ENCODE measurements around the gene SIRPB1.

The SIRPB1 gene

DNA sequence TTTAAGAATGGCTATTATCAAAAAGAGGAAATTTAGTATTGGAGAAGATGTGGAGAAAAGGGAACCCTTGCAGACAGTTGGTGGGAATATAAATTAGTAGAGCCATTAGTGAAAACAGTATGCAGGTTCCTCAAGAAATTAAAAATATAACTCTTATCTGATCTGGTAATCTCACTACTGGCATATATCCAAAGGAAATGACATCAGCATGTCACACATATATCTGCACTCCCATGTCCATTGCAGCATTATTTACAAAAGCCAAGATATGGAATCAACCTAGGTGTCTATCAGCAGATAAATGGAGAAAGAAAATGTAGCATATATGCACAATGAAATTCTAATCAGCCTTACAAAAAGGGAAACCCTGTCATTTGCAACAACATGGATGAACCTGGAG, 35.2 kb upstream of the SIRPB1 start:
- DNase-seq: no peak
- Histone ChIP-seq H3K23ac (ENCODE audit: low read length) (no peak overlapping the region), H3K4me3 (ENCODE audit: low read length) (no peak overlapping the region), H3K27me3 (ENCODE audit: insufficient read depth, low read length, poor library complexity) (no peaks in the 10 kb centered on the region), H3K79me1 (ENCODE audit: low read length) (no peaks in the 10 kb centered on the region), H2AK5ac (ENCODE audit: low read length) (no peak overlapping the region), H2BK15ac (replicated peaks; ENCODE audit: low read depth) (no peak overlapping the region), H4K8ac (ENCODE audit: low read depth, low read length) (no peak overlapping the region), H3K4me1 (ENCODE audit: control insufficient read depth, low read depth, low read length) (no peaks in the 10 kb centered on the region), H4K5ac (ENCODE audit: low read length) (no peak overlapping the region), H2BK120ac (ENCODE audit: low read depth, low read length) (no peak overlapping the region), H2BK5ac (ENCODE audit: low read length) (no peak overlapping the region), H3K36me3 (ENCODE audit: control insufficient read depth, insufficient read depth, low read length) (no peaks in the 10 kb centered on the region), H3K4me2 (ENCODE audit: low read length) (no peak overlapping the region), H3K56ac (ENCODE audit: low read length) (no peak overlapping the region), H3K27ac (ENCODE audit: low read depth, low read length) (no peak overlapping the region), H3K4ac (ENCODE audit: low read depth, low read length) (no peak overlapping the region), H3K79me2 (ENCODE audit: control insufficient read depth, insufficient read depth, low read length) (no peaks in the 10 kb centered on the region), H3K18ac (ENCODE audit: low read length) (no peak overlapping the region), H3K9ac (ENCODE audit: low read length) (no peak overlapping the region)

DNA sequence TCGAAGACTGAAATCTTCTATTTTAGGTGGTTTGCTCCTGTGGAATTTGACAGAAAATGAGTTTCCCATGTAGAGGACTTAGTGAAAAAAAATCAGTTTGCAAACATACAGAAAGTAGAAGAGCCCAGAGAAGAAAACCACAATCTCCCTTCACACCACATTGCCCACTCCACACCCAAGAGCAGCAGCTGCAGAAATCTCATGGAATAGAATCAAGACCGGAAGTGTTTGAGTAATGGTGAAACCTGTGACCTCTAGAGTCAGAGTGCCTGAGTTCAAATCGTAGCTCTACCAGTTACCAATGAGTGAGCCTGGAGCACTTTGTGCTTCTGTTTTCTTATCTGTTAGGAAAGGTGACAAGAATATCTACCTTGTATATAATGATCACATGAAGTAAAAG, 33.2 kb upstream of the SIRPB1 start:
- Histone ChIP-seq H3K4me3 (ENCODE audit: low read length) (no peak overlapping the region), H2BK15ac (replicated peaks; ENCODE audit: low read depth) (no peak overlapping the region), H4K5ac (ENCODE audit: low read length) (no peak overlapping the region), H3K18ac (ENCODE audit: low read length) (no peak overlapping the region), H3K79me2 (ENCODE audit: control insufficient read depth, insufficient read depth, low read length) (no peaks in the 10 kb centered on the region), H3K23ac (ENCODE audit: low read length) (no peak overlapping the region), H2BK5ac (ENCODE audit: low read length) (no peak overlapping the region), H3K27ac (ENCODE audit: low read depth, low read length) (no peak overlapping the region), H3K56ac (ENCODE audit: low read length) (no peak overlapping the region), H3K27me3 (ENCODE audit: insufficient read depth, low read length, poor library complexity) (no peaks in the 10 kb centered on the region), H3K79me1 (ENCODE audit: low read length) (no peaks in the 10 kb centered on the region), H3K4ac (ENCODE audit: low read depth, low read length) (no peak overlapping the region), H3K4me1 (ENCODE audit: control insufficient read depth, low read depth, low read length) (no peaks in the 10 kb centered on the region), H3K4me2 (ENCODE audit: low read length) (no peak overlapping the region), H3K36me3 (ENCODE audit: control insufficient read depth, insufficient read depth, low read length) (no peaks in the 10 kb centered on the region), H2AK5ac (ENCODE audit: low read length) (no peak overlapping the region), H4K8ac (ENCODE audit: low read depth, low read length) (no peak overlapping the region), H2BK120ac (ENCODE audit: low read depth, low read length) (no peak overlapping the region), H3K9ac (ENCODE audit: low read length) (no peak overlapping the region)
- no CpG with 5 or more reads among the region's 3 CpGs for WGBS (ENCODE audit: extremely low coverage, insufficient coverage, low lambda C conversion rate)
- DNase-seq: no peak

DNA sequence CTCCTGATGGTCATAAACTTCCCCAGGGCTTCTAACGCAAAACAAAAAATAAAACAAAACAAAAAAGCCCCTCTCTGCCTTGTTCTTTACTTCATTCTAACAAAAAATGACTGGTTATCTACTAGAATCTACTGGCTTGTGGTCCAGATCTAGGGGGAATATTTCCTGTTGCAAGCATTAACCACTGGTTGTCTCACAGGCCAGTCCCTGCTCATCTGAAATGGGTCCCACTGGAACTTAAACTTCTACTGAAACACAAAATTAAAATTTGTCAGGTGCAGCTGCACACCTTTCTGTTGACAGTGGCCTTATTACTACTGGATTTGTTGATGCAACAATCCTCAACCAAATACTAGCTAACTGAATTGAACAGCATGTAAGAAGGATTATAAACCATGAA, 32.3 kb upstream of the SIRPB1 start:
- Histone ChIP-seq H3K4me1 (ENCODE audit: control insufficient read depth, low read depth, low read length) (no peaks in the 10 kb centered on the region), H3K9ac (ENCODE audit: low read length) (no peak overlapping the region), H3K4me3 (ENCODE audit: low read length) (no peak overlapping the region), H2BK15ac (replicated peaks; ENCODE audit: low read depth) (no peak overlapping the region), H2BK5ac (ENCODE audit: low read length) (no peak overlapping the region), H3K27me3 (ENCODE audit: insufficient read depth, low read length, poor library complexity) (no peaks in the 10 kb centered on the region), H3K18ac (ENCODE audit: low read length) (no peak overlapping the region), H2BK120ac (ENCODE audit: low read depth, low read length) (no peak overlapping the region), H3K56ac (ENCODE audit: low read length) (no peak overlapping the region), H3K23ac (ENCODE audit: low read length) (no peak overlapping the region), H3K36me3 (ENCODE audit: control insufficient read depth, insufficient read depth, low read length) (no peaks in the 10 kb centered on the region), H3K79me2 (ENCODE audit: control insufficient read depth, insufficient read depth, low read length) (no peaks in the 10 kb centered on the region), H3K4ac (ENCODE audit: low read depth, low read length) (no peak overlapping the region), H3K27ac (ENCODE audit: low read depth, low read length) (no peak overlapping the region), H3K79me1 (ENCODE audit: low read length) (no peaks in the 10 kb centered on the region), H3K4me2 (ENCODE audit: low read length) (no peak overlapping the region), H2AK5ac (ENCODE audit: low read length) (no peak overlapping the region), H4K5ac (ENCODE audit: low read length) (no peak overlapping the region), H4K8ac (ENCODE audit: low read depth, low read length) (no peak overlapping the region)
- WGBS (ENCODE audit: extremely low coverage, insufficient coverage, low lambda C conversion rate): no CpG with 5 or more reads among the region's 1 CpG
- no peak for DNase-seq

DNA sequence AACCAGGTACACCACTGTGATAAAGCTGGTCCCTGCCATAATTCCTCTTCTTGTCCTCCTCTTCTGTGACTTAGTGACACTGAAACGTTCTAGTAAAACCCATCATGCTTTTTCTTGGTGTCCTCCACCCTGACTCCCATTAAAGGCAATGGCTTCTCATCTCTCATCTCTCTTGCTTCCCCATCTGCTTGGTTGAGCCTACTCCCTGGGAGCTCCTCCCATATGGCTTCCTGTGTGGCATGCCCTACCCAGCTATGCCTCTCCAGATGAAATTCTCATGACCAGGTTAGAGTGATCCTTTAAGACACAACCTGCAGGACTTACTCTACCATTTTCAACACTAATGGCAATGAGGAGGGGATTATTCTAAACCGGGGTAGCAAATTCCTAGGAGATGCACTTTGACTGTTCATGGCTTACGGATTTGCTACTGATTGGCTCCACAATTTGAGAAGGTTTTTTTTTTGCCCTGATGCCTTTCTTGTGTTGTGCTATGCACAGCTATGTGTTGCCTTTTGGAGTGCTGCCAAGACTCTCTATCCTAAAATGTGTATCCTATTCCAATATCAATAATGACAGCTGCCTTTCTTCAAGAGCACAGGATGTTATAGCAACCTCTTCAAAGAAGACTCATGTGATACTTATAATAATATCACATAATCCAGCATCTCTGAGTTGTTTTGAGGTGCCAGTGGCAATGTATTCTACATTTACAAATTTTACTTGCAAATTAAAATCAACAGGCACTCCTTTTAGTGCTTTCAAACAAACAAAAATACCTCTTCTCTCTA, 31.7 kb upstream of the SIRPB1 start:
- Histone ChIP-seq H3K79me2 (ENCODE audit: control insufficient read depth, insufficient read depth, low read length) (no peaks in the 10 kb centered on the region), H4K5ac (ENCODE audit: low read length) (no peak overlapping the region), H3K4ac (ENCODE audit: low read depth, low read length) (no peak overlapping the region), H3K27ac (ENCODE audit: low read depth, low read length) (no peak overlapping the region), H3K18ac (ENCODE audit: low read length) (no peak overlapping the region), H3K4me3 (ENCODE audit: low read length) (no peak overlapping the region), H2AK5ac (ENCODE audit: low read length) (no peak overlapping the region), H3K27me3 (ENCODE audit: insufficient read depth, low read length, poor library complexity) (no peaks in the 10 kb centered on the region), H2BK5ac (ENCODE audit: low read length) (no peak overlapping the region), H3K36me3 (ENCODE audit: control insufficient read depth, insufficient read depth, low read length) (no peaks in the 10 kb centered on the region), H3K4me2 (ENCODE audit: low read length) (no peak overlapping the region), H4K8ac (ENCODE audit: low read depth, low read length) (no peak overlapping the region), H3K9ac (ENCODE audit: low read length) (no peak overlapping the region), H3K56ac (ENCODE audit: low read length) (no peak overlapping the region), H3K79me1 (ENCODE audit: low read length) (no peaks in the 10 kb centered on the region), H3K4me1 (ENCODE audit: control insufficient read depth, low read depth, low read length) (no peaks in the 10 kb centered on the region), H3K23ac (ENCODE audit: low read length) (no peak overlapping the region), H2BK120ac (ENCODE audit: low read depth, low read length) (no peak overlapping the region), H2BK15ac (replicated peaks; ENCODE audit: low read depth) (no peak overlapping the region)
- WGBS (ENCODE audit: extremely low coverage, insufficient coverage, low lambda C conversion rate): no CpG with 5 or more reads among the region's 3 CpGs
- DNase-seq: no peak

DNA sequence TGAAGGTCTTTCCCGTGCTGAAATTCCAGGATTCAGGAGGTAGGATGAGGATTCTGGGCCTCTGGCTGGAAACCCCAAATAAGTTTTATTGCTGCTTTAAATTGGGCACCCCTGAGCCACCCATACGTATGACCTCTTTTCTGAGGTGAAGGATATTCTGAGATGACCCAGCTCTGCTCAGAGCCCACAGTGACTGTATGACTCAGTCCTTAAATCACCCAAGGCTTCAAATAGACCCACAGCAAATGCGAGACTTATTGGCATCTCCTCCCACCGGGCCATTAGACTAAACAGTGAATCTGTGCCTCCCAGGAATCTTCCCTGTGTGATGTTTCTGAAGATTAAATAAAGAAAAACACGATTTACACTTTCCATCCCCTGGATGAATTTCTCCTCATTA, 28.3 kb upstream of the SIRPB1 start:
- no peaks in the 10 kb centered on the region for H3K27me3 ChIP-seq (ENCODE audit: insufficient read depth, low read length, poor library complexity)
- no peaks in the 10 kb centered on the region for H3K4me1 ChIP-seq (ENCODE audit: control insufficient read depth, low read depth, low read length)
- H3K18ac ChIP-seq (ENCODE audit: low read length): no peak overlapping the region
- no peaks in the 10 kb centered on the region for H3K36me3 ChIP-seq (ENCODE audit: control insufficient read depth, insufficient read depth, low read length)
- H2BK120ac ChIP-seq (ENCODE audit: low read depth, low read length): no peak overlapping the region
- no peaks in the 10 kb centered on the region for H3K79me1 ChIP-seq (ENCODE audit: low read length)
- H2BK5ac ChIP-seq (ENCODE audit: low read length): no peak overlapping the region
- no peak overlapping the region for H3K4ac ChIP-seq (ENCODE audit: low read depth, low read length)
- no peak overlapping the region for H3K56ac ChIP-seq (ENCODE audit: low read length)
- no peak overlapping the region for H3K4me3 ChIP-seq (ENCODE audit: low read length)
- H3K9ac ChIP-seq (ENCODE audit: low read length): no peak overlapping the region
- no peak for DNase-seq
- H3K79me2 ChIP-seq (ENCODE audit: control insufficient read depth, insufficient read depth, low read length): no peaks in the 10 kb centered on the region
- H2BK15ac ChIP-seq (replicated peaks; ENCODE audit: low read depth): no peak overlapping the region
- WGBS (ENCODE audit: extremely low coverage, insufficient coverage, low lambda C conversion rate): no CpG with 5 or more reads among the region's 5 CpGs
- no peak overlapping the region for H2AK5ac ChIP-seq (ENCODE audit: low read length)
- no peak overlapping the region for H3K23ac ChIP-seq (ENCODE audit: low read length)
- no peak overlapping the region for H4K8ac ChIP-seq (ENCODE audit: low read depth, low read length)
- no peak overlapping the region for H4K5ac ChIP-seq (ENCODE audit: low read length)
- H3K4me2 ChIP-seq (ENCODE audit: low read length): no peak overlapping the region
- no peak overlapping the region for H3K27ac ChIP-seq (ENCODE audit: low read depth, low read length)

DNA sequence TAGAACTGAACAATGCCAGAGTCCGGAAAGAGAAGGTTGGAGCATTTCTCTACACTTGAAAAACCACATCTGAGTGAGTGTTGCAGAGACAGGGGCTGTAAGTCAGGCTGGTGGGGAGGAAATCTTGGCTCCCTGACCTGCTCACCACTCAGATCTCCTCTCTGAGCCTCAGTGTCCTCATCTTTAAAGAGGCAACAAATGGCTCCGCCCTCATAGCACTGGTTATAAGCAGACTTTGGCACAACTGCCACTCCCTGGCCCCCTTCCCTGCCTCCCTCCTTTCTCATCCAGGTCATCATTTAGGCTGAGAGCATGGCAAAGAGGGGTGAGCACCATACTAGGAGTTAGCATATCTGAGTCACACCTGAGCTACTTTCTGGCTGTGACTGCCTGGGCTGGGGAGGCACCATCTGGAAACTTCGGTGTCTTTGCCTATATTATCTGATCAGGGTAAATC, 27.2 kb upstream of the SIRPB1 start:
- H2BK15ac ChIP-seq (replicated peaks; ENCODE audit: low read depth): no peak overlapping the region
- H3K79me1 ChIP-seq (ENCODE audit: low read length): no peaks in the 10 kb centered on the region
- H3K56ac ChIP-seq (ENCODE audit: low read length): no peak overlapping the region
- no peak for DNase-seq
- H2AK5ac ChIP-seq (ENCODE audit: low read length): no peak overlapping the region
- no peak overlapping the region for H3K23ac ChIP-seq (ENCODE audit: low read length)
- H3K4me3 ChIP-seq (ENCODE audit: low read length): no peak overlapping the region
- H3K4ac ChIP-seq (ENCODE audit: low read depth, low read length): no peak overlapping the region
- no peak overlapping the region for H3K18ac ChIP-seq (ENCODE audit: low read length)
- WGBS (ENCODE audit: extremely low coverage, insufficient coverage, low lambda C conversion rate): no CpG with 5 or more reads among the region's 3 CpGs
- H3K27ac ChIP-seq (ENCODE audit: low read depth, low read length): no peak overlapping the region
- H3K27me3 ChIP-seq (ENCODE audit: insufficient read depth, low read length, poor library complexity): no peaks in the 10 kb centered on the region
- no peaks in the 10 kb centered on the region for H3K4me1 ChIP-seq (ENCODE audit: control insufficient read depth, low read depth, low read length)
- H2BK5ac ChIP-seq (ENCODE audit: low read length): no peak overlapping the region
- no peak overlapping the region for H4K5ac ChIP-seq (ENCODE audit: low read length)
- H3K36me3 ChIP-seq (ENCODE audit: control insufficient read depth, insufficient read depth, low read length): no peaks in the 10 kb centered on the region
- H3K4me2 ChIP-seq (ENCODE audit: low read length): no peak overlapping the region
- no peak overlapping the region for H3K9ac ChIP-seq (ENCODE audit: low read length)
- H2BK120ac ChIP-seq (ENCODE audit: low read depth, low read length): no peak overlapping the region
- no peaks in the 10 kb centered on the region for H3K79me2 ChIP-seq (ENCODE audit: control insufficient read depth, insufficient read depth, low read length)
- no peak overlapping the region for H4K8ac ChIP-seq (ENCODE audit: low read depth, low read length)
